Transverse colon (tissue), 4 donors: ENCODE results near the gene GGACT.

Experiments used
- EP300 ChIP-seq: sonication (generic); formaldehyde crosslinking; IDR thresholded peaks from one replicate; pipeline ENCODE4 v1.6.1; 2017; ENCODE audit warnings: antibody characterized with exemption, low read depth
- POLR2AphosphoS5 ChIP-seq, 3 donors: sonication (generic); formaldehyde crosslinking; IDR thresholded peaks; one replicate each; pipeline ENCODE4 v1.6.1; 2016; ENCODE audit warnings: antibody characterized with exemption in 3 of 3
- TF ChIP-seq, protein P1 (sequence below), 5 experiments: fragments of 200-600 bp in 3 of 5; fragments of 450-650 bp in 2 of 5; sonication (generic) in 3 of 5; IDR thresholded peaks; 1 replicate in 2 of 5; 2 replicates in 3 of 5; pipeline ENCODE4 v1.5.1; 2016 to 2017; ENCODE audit warnings: antibody characterized with exemption in 5 of 5, inconsistent platforms in 3 of 5, mild to moderate bottlenecking in 2 of 5, moderate library complexity in 1 of 5

DNA sequence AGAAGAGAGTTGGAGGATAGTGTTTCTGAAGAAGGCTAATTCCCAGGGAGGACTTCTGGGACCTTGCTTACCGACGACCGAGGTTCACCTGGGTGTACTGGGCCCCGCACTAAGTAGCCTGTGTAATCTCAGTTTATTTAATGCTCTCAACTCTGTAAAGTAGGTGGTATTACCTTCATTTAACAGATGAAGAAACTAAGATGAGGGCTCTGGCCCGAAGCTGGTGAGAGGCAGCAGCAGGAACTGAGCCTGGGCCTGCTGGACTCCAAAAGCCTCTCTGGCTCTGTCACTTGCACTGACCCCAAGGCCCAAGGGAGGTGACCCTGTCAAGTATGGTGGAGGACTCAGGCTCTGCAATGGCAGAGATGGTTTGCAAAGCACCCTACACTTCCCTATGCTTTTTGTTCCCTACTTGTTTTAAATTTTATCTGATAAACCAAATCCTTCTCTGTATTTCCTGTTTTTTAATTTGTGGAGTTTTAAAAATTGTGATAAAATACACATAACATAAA lies 50.6 kb downstream of the GGACT start:
- no peak for TF ChIP-seq EP300
- TF ChIP-seq, protein P1, sequence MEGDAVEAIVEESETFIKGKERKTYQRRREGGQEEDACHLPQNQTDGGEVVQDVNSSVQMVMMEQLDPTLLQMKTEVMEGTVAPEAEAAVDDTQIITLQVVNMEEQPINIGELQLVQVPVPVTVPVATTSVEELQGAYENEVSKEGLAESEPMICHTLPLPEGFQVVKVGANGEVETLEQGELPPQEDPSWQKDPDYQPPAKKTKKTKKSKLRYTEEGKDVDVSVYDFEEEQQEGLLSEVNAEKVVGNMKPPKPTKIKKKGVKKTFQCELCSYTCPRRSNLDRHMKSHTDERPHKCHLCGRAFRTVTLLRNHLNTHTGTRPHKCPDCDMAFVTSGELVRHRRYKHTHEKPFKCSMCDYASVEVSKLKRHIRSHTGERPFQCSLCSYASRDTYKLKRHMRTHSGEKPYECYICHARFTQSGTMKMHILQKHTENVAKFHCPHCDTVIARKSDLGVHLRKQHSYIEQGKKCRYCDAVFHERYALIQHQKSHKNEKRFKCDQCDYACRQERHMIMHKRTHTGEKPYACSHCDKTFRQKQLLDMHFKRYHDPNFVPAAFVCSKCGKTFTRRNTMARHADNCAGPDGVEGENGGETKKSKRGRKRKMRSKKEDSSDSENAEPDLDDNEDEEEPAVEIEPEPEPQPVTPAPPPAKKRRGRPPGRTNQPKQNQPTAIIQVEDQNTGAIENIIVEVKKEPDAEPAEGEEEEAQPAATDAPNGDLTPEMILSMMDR (IDR thresholded peaks at IDR 0.05): no peak
- no peak for TF ChIP-seq POLR2AphosphoS5 (IDR thresholded peaks at IDR 0.05)
